ENCODE data around the gene SNORC.

The SNORC gene

DNA sequence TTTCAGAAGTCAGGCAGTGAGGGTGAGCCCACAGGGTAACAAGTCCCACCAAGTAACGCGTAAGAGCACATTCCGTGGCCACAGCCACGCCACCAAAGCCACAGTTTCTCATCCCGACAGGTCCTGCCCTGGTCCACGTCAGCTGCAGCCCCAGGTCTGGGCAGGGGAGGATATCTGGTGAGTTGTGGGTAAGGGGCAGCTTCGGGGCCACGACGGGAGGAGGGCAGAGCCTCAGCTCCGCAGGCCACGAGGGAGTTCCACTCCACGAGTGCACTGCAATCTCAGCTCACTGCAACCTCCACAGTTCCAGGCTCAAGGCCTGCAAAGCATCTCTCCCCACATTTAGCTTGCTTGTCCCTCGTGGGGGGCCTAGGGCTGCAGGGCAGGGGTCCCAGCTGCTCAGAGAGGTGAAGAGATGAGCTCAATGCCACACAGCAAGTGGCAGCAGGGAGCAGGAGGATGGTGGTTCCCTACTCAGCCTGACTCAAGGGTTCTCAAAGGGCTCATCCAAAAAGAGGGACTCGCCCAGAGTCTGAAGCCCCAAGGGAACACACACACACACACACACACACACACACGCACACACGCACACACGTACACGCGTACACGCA, 12.5 kb downstream of the SNORC start:
- DNase-seq (ENCODE audit: low read depth in 2 of 2, low spot score in 1 of 2), result no peak

DNA sequence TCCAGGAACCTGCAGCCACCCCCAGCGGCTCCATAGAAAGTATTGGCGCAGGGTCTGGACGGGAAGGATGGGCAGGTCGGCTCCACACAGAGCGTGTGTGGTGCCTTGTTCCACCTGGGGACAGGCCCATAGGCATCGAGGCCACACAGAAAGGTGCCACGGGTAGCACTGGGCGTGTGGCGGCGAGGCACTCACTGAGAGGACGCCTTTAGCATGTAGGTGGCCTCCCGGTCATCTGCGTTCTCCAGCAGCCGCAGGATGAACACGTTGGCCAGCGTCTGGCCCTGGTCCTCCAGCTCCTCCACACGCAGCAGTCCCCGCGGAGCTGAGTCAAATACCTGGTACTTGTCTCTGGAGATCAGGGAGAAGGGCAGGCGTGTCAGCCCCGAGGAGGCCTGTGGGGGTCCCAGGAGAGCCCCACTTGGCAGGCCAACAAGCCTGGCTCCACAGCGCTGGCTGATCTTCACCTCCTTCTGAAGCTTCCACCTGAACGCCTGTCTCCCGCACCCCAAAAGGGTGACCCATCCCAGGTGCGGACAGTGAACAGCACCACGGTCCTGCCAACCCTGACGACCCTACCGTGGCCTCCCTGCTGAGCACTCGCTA, 13.2 kb downstream of the SNORC start:
- no peak for DNase-seq (ENCODE audit: low read depth in 2 of 2, low spot score in 1 of 2)

DNA sequence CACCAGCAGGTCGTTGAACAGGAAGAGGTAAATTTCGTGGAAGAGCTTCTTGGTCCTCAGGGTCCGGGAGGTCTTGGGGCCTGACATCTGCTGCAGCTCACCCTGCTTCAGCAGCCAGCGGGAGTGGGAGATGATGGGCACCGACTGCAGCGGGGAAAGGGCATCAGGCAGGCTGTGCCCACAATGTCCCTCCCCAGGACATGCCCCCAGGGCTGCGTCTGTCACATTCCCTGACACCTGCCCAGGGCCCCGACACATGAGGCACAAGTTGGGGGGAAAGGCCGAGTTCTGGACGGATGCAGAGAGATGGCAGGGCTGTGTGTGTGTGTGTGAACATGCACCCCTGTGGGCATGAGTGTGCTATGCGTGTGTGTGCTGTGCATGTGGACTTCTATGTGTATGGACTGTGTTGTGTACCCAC, 13.9 kb downstream of the SNORC start:
- DNase-seq (ENCODE audit: low read depth in 2 of 2, low spot score in 1 of 2), result no peak

DNA sequence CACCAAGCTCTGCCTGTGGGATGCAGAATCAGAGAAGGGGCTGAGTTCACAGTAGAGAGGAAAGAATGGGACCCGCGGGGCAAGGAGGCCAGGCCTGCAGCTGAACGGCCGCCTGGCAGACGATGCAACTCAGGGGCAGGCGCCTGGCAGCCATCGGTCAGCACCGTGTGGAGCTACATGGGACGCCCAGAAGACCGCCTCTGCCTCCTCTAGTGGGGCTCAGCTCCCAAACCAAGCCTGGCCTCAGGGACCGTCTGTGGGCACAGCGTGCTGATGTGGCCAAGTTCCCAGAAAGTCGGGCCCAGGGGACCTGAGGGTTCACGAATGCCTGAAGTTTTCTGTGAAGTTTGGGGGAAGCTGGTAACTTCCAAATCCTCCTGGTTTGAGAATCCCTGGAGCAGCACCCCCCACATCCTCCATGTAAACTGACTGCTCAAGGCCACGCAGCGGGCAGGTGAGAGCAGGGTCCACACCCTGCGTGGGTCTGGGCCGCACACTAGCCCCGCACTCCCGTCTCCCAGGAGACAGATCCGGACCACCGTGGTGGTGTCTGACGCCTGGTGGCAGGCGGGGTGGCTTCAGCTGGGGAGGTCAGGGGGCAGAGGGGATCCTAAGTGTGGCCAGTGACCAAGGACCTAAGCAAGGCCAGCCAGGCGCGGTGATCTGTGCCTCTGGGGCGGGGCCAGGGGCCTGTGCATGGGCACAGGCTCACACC, 14.6 kb downstream of the SNORC start:
- DNase-seq (ENCODE audit: low read depth in 2 of 2, low spot score in 1 of 2), result no peak

DNA sequence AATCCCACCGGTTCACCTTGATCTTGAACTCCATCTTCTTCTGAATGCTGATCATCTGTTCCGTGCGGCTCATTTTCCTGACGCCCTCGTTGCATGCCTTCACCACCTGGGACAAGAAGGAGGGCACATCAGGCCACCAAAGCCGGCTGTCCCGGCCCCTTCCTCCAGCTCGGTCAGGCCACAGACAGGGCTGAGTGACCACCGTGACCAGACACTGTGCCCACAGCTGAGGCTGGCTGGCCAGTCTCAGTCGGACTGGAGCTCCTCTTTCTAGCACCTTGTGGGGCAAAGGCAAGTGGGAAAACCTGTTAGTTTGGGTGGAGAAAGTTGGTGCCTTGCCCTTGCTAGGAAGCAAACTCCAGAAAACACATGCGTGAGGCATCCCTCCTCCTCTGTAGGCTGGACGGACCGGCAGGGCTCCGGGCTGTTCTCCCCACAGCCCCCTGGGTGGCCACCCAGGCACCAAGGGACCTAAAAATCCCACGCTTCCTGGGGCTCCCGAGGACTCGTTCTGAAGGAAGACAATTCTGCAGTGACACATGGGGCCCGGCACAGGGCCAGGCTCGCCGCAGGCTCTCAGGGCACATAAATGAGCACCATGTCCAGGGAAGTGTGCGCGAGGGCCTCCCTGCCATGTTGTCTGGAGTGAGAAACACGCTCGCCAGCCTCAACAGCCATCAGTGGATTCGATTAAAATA, 15.3 kb downstream of the SNORC start:
- no peak for DNase-seq (ENCODE audit: low read depth in 2 of 2, low spot score in 1 of 2)

DNA sequence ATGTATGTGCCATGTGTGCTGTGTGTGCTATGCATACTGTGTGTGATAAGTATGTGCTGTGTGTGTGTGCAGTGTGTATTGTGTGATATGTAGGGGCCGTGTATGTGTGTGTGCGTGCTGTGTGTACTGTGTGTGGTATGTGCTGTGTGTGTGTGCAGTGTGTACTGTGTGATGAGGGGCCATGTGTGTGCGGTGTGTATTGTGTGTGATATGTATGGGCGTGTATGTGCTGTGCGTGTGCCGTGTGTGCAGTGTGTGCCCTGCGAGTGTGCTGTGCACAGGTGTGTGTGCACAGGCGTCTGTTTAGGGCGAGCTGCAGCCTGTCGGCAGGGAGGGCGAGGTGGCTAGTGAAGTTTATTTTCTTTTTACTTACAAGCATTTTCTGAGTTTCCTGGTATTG, 16.1 kb downstream of the SNORC start:
- DNase-seq (ENCODE audit: low read depth in 2 of 2, low spot score in 1 of 2), result no peak

DNA sequence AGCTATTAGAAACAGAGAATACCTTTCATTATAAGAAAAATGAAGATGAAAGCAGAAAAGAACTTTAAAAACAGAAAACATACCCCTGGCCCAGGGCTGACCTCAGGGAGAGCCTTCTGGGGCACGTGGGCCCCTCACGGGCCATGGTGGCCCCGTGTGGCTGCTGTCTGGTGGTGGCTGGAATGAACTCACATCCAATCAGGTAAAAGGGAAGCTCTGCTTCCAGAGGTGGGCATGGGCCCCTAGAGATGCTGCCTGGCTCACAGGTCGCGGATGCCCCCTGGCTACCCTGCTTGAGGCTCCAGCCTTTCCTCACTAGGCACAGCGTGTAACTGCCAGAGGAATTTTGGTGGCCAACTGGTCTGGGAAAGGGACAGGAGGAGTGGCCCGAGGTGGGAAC, 16.6 kb downstream of the SNORC start:
- DNase-seq (ENCODE audit: low read depth in 2 of 2, low spot score in 1 of 2), result no peak

DNA sequence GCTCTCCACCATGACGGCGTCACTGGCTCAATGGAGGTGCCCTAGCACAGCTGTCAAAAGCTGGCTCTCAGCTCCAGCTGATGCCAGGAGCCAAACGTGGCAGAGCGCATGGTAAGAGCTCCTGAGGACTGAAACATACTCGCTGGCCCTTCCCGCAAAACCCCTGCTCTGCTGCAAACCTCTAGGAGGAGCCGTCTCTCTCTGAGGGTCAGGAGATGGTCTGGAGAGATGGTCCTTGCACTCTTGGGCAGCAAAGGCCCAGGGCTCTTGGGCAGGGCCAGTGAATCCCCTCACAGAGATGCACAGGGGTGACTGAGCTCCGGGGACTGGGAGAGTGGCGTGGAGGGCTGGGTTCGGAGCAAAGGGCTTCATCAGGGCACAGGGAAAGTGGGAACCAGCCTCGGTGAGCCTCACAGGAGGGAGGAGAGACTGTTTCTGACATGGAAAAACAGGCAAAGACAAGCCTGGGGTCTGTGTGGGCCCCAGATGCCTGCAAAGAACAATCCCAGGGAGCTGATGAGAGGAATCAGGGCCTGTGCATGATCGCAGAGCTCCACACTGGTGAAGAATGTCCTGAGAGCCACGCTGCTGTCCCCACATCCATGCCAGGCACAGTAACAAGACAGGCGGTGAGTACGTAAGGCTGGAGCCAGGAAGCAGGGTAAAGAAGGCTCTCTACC, 17.2 kb downstream of the SNORC start:
- no peak for DNase-seq (ENCODE audit: low read depth in 2 of 2, low spot score in 1 of 2)

DNA sequence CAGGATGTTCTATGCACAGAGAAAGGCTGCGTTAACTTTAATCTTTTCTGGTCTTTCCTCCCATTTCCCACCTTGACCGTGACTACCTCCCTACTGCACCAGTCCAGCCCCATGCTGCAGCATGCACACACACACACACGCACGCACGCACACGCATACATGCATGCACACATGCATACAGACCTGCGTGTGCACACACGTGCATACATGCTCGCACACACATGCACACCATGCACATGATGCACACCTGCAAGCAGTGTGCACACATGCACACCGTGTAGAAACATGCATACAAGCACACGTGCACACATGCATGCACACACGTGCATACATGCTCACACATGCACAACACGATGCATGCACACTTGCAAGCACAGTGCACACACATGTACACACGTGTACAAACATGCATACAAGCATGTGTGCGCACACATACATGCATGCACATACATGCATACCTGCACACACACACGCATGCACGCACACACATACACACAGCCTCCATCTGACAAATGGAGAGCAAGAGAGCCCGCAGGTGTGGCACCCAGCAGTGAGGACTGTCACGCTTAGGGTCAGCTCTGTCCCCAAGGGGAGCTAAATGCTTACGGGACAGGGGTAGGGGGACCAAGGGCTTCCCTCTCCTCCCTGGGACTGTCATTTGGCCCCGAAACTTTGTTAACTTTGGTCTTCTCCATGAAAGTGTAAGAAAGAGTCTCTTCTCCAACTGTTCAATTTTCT, 18.2 kb downstream of the SNORC start:
- DNase-seq (ENCODE audit: low read depth in 2 of 2, low spot score in 1 of 2), result no peak

DNA sequence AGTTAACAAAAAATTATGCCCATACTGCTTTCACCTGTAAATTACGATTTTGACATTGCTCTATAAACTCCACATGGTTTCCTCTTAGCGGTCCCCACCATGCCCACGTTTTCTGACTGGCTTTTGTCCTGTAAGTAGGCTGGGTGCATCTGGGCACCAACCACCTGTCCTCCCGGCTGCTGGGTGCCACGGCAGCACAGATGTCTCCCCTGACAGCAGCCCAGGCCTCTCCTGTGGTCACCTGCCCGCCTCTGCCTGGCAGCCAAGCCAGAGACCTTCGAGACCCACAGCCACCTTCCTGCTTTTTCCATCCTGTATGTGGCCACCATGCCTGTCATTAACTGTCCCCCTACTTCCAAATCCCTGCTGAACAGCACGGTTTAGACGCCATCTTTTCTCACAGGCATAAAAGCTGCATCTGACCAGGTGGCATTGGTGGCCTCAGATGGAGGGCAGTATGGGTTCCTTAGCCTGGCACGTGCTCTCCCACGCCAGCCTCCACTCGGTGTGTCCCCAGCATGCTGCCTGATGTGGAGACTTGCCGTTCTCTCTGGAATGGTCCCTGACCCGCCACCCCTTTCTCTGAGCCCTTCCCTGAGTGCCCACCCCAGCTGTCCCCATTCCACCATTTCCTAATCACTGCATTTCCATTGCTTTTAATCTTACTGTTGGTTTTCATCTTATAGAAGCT, 18.9 kb downstream of the SNORC start:
- DNase-seq (ENCODE audit: low read depth in 2 of 2, low spot score in 1 of 2), result no peak

DNA sequence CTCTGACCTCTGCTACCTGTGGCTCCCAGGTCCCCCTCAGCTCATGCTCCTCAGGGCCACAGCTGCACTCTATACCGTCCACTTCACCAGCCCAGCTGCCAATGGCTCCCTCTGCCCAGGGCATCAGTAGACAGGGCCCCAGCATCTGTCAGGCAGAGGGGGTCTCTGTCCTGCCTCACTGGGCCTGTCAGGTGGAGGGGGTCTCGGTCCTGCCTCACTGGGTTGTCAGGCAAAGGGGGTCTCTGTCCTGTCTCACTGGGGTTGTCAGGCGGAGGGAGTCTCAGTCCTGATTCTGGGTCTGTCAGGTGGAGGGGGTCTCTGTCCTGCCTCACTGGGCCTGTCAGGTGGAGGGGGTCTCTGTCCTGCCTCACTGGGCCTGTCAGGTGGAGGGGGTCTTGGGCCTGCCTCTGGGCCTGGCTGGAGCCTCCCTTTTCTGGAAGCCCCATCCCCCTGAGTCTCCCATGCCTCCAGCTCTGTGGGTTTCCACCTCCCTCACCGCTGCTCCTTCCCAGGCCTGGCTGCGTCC, 19.9 kb downstream of the SNORC start:
- no peak for DNase-seq (ENCODE audit: low read depth in 2 of 2, low spot score in 1 of 2)

DNA sequence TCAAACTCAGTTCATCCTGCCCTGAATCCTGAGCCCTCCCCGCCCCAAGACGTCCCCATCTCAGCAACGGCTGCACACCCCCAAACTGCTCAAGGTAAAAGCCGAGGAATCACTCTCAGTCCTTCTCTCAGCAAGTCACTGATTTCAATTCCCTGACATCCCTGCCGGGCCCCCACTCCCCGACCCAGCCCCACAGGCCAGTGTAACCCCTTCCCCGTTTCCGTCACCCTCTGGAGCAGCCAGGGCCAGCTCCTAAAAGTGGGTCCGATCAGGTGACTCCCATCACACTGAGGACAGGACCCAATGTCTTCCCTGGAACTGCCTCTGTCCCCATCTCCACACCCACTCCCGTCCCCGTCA, 20.5 kb downstream of the SNORC start:
- no peak for DNase-seq (ENCODE audit: low read depth in 2 of 2, low spot score in 1 of 2)

DNA sequence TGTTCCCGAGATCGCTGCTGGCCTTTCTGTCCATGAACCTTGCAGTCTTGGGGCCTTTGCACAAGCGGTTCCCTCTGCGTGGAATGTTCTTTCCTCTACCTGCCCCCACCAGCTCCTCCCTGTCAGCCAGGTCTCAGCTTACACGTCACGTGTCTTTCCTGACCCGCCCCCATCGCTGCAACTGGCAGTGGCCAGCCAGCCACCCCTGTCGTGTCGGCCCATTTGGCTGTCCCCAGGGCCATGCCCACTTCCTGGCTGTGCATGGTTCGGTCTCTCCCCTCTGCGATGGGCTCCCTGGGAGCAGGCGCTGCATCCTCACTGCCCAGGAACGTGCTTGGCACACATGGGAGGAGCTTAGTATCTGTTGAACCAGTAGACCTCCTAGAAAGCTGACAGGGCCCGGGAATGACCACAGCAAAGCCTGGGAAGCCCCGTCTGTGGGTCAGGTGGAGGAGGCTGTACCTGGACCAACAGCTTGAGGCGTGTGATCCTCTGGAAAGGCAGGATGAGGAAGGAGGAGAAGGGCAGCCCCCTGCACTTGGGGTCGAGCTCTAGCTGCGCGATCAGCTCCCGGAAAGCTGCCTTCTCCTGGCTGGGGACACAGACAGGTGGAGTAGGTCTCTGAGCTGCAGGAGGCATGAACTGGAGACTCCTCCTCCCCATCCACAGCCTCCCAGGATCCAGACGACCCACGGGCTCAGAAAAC, 21.0 kb downstream of the SNORC start:
- no peak for DNase-seq (ENCODE audit: low read depth in 2 of 2, low spot score in 1 of 2)

DNA sequence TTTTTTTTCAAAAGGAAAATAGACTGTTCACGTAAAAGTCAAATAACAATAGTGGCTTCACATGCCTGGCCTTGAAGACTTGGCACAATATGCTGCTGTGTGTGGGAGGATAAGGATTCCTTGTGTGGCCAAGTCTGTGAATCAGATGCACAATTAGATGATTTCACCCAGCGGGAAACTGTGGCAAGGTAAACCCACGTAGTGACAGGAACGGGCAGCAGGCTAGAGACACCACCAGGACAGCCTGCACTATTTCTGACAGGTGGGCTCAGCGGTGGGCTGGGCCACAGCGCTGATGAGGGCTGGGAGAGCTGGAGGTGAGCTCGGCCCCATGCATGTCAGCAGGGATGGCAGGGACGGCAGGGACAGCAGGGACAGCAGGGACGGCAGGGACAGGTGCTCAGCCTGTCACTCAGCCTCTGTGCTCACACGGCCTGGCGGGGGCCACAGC, 21.6 kb downstream of the SNORC start:
- DNase-seq (ENCODE audit: low read depth in 2 of 2, low spot score in 1 of 2), result no peak

DNA sequence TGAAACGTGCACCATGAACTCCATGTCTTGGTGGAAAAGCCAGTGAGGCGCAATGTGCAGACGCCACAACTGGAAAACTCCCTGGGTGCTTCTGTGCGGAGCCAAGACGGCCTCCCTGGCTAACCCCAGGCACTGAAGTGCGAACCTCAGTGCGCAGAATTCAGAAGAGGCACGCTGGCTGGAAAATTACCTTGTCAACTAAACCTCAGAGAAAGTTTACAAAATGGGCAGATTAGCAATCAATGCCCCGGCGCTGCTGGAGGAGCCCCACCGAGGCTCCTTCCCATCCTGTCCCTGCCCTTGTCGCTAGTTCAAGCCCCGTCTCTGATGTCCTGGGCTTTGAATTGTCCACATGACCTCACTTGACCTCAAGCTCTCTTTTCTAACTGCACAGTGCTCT, 22.2 kb downstream of the SNORC start:
- DNase-seq (ENCODE audit: low read depth in 2 of 2, low spot score in 1 of 2), result no peak

DNA sequence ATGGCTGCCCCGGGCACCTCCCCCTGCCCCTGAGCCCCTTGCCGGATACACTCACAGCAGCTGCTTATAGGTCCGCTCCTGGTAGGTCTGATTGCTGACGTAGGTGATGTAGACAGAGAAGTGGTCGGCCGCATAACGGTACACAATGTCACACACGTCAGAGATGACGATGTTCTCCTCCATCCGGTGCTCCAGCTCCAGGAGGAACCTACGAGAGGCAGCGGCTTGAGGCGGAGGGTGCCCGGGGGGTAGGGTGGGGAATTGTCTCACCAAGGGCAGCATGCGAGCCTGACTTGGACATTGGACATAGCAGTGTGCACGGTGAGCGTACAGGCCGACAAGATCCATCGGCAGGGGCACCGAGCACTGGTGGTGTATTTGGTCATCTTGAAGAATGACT, 22.8 kb downstream of the SNORC start:
- DNase-seq (ENCODE audit: low read depth in 2 of 2, low spot score in 1 of 2), result no peak

DNA sequence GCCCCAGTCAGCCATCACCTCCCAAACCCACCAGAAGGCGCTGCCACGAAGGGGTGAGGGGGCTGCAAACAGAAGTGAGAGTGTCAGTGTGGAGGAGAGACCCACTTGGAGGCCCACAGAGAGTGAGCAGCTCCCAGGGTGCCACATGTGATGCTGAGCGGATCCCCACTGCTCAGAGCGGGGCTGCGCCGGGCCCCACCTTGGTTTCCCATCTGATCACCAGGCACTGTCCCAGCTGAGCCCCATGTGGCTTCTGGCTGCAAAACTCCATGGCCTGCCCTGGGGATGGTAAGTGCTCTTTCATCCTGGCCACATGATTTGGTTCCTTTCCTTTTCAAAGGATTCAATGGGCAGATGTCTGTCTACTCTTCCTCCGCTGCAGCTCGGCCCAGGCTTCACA, 23.8 kb downstream of the SNORC start:
- no peak for DNase-seq (ENCODE audit: low read depth in 2 of 2, low spot score in 1 of 2)

DNA sequence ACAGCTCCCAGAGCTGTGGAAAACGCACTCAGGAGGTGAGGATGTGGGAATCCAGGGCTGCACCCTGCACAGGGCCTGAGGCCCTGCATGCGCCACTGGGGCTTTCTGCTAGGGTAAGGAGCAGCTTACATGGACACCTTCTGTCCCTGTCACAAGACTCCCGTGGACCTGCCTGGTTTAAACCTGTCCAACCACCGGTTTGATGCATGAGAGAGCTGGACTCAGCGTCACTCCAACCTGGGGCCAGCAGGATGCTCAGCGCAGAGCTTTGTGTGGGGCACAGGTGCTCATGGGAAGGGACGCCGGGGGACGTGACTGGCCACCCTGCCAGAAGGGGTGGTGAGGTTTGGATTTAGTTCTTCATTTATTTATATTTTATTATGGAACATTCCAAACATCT, 24.2 kb downstream of the SNORC start:
- DNase-seq (ENCODE audit: low read depth in 2 of 2, low spot score in 1 of 2), result no peak

DNA sequence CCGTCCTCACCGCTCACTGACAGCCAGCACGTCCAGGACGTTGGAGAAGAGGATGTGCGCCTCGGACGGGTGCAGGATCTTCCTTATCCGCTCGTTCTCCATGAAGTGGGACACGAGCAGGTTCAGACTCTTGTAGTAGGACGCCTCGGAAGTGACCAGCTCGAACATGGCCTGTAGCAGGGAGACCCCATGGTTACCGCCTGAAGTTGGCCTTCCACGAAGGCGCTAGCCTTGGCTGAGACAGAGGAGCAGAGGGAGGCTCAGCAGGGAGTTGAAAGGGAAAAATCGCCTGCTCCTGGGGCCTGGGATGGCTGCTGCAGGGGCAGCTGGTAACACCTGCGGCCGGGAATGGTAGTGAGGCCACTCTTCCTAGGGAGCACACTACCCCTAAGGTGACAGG, 24.7 kb downstream of the SNORC start:
- DNase-seq (ENCODE audit: low read depth in 2 of 2, low spot score in 1 of 2), result no peak
